ENCODE results near the gene PSME2.

PSME2 gene
- total RNA-seq: 63.6 to 78.7 reads per million in 2 donors

GRCh38 chr14:24146453-24146977, at the start of gene PSME2:
Gene PSME2 (minus strand): TSS chr14:24146610. CDS start chr14:24146581, 29 bp downstream.
- peak; percentile 71 to 93 (median 80) for DNase-seq

- DNase-seq: peak; percentile 70 to 95 (median 84)
Observed at GRCh38 chr14:24195186-24196070, 49.0 kb upstream of the PSME2 start, which contains the start of gene TM9SF1. Gene TM9SF1 (minus strand): TSS chr14:24195441. CDS start chr14:24195019, 422 bp downstream.

GRCh38 chr14:24194873-24195185, 48.4 kb upstream of the PSME2 start:
- no peak for DNase-seq

GRCh38 chr14:24194186-24194872, 47.9 kb upstream of the PSME2 start:
- DNase-seq: no peak

- no peak for DNase-seq
Observed at GRCh38 chr14:24192933-24193332, 46.5 kb upstream of the PSME2 start.

- DNase-seq: no peak
Observed at GRCh38 chr14:24190416-24190815, 44.0 kb upstream of the PSME2 start.

- DNase-seq: no peak
Observed at GRCh38 chr14:24189460-24189859, 43.0 kb upstream of the PSME2 start.

GRCh38 chr14:24189059-24189375, 42.6 kb upstream of the PSME2 start:
- DNase-seq: no peak

GRCh38 chr14:24188251-24189058, 42.0 kb upstream of the PSME2 start, which contains the start of gene IPO4:
Gene IPO4 (minus strand): TSS chr14:24188816. CDS start chr14:24188787, 29 bp downstream.
- peak; percentile 83 to 98 (median 93) for DNase-seq

GRCh38 chr14:24187539-24187915, 41.1 kb upstream of the PSME2 start:
- DNase-seq: no peak

- DNase-seq: no peak
Observed at GRCh38 chr14:24186831-24187538, 40.6 kb upstream of the PSME2 start.

GRCh38 chr14:24185741-24186140, 39.3 kb upstream of the PSME2 start:
- no peak for DNase-seq

GRCh38 chr14:24185026-24185425, 38.6 kb upstream of the PSME2 start:
- DNase-seq: no peak

GRCh38 chr14:24184104-24184970, 37.9 kb upstream of the PSME2 start:
- no peak for DNase-seq

GRCh38 chr14:24183014-24183481, 36.6 kb upstream of the PSME2 start:
- DNase-seq: no peak

- DNase-seq: no peak
Observed at GRCh38 chr14:24182110-24182882, 35.9 kb upstream of the PSME2 start.

- DNase-seq: no peak
Observed at GRCh38 chr14:24181371-24182077, 35.1 kb upstream of the PSME2 start.

GRCh38 chr14:24179961-24180796, 33.8 kb upstream of the PSME2 start:
- no peak for DNase-seq
